H7 (cell line): Measurements from ENCODE around the gene RABL6. TPM values are rescaled to one million over a fixed set of nuclear protein-coding genes. Genes with fewer than 3 reads are reported as not detected.
A peak's percentile ranks its signal among the peaks of the same experiment; 100 is the strongest.

Experiments used
- DNase-seq: peaks from one replicate; pipeline ENCODE4 v3.0.0; 2012
- H3K27me3 ChIP-seq: 2 replicates; pipeline ENCODE4 v1.6.0; 2011; ENCODE audit warnings: mild to moderate bottlenecking, low read length; ENCODE audit not compliant: control insufficient read depth, insufficient read depth
- H3K36me3 ChIP-seq: replicated peaks from 2 replicates; pipeline ENCODE4 v1.5.1; 2011; ENCODE audit warnings: low read length; ENCODE audit not compliant: control insufficient read depth, insufficient read depth
- H3K4me3 ChIP-seq: 2 replicates; pipeline ENCODE4 v1.5.1; 2011; ENCODE audit warnings: low read depth, mild to moderate bottlenecking, control low read depth, low read length, moderate library complexity; ENCODE audit not compliant: insufficient read depth
- total RNA-seq: library from RNA; depleted of rRNA; stranded (reverse); fragments of >200 nt; shearing (Covaris generic); gene quantifications from 2 replicates; pipeline ENCODE4 v1.2.3, GENCODE V29; 2014

Gene RABL6
- total RNA-seq, 1 experiment from 2014 or later, result 150 TPM

GRCh38 chr9:136808806-136809158, 1.0 kb downstream of the RABL6 start:
- Histone ChIP-seq H3K36me3 (no peaks in the 10 kb centered on the region; the same call in 1 of the 2 replicates), H3K4me3 (peak overlapping the region; percentile 87), H3K27me3 (no peaks in the 10 kb centered on the region; the same call in 1 of the 2 replicates)
- no peak for DNase-seq

- DNase-seq, result no peak
- no peaks in the 10 kb centered on the region; the same call in 1 of the 2 replicates for H3K36me3 ChIP-seq
- no peaks in the 10 kb centered on the region for H3K27me3 ChIP-seq
- no peak overlapping the region for H3K4me3 ChIP-seq
Measured at GRCh38 chr9:136814725-136815421, 7.1 kb downstream of the RABL6 start.

- Histone ChIP-seq H3K4me3 (no peak overlapping the region), H3K27me3 (no peaks in the 10 kb centered on the region), H3K36me3 (no peaks in the 10 kb centered on the region; the same call in 1 of the 2 replicates)
- no peak for DNase-seq
Measured at GRCh38 chr9:136815422-136815782, 7.7 kb downstream of the RABL6 start.

GRCh38 chr9:136820971-136821825, 13.4 kb downstream of the RABL6 start:
- H3K36me3 ChIP-seq, result peaks cover 11% of the 10 kb centered on the region
- H3K4me3 ChIP-seq, result peak overlapping the region; percentile 40
- H3K27me3 ChIP-seq, result no peaks in the 10 kb centered on the region
- no peak for DNase-seq

GRCh38 chr9:136821826-136822544, 14.2 kb downstream of the RABL6 start:
- peak; percentile 94 for DNase-seq
- H3K27me3 ChIP-seq, result no peaks in the 10 kb centered on the region
- H3K36me3 ChIP-seq, result peaks cover 11% of the 10 kb centered on the region
- peak overlapping the region; percentile 40; the same call in 1 of the 2 replicates for H3K4me3 ChIP-seq

GRCh38 chr9:136823136-136824046, 15.6 kb downstream of the RABL6 start:
- H3K4me3 ChIP-seq, result no peak overlapping the region
- H3K27me3 ChIP-seq, result no peaks in the 10 kb centered on the region
- no peak for DNase-seq
- peaks cover 12% of the 10 kb centered on the region for H3K36me3 ChIP-seq

GRCh38 chr9:136824496-136825225, 16.9 kb downstream of the RABL6 start:
- Histone ChIP-seq H3K4me3 (no peak overlapping the region), H3K27me3 (no peaks in the 10 kb centered on the region), H3K36me3 (peaks cover 18% of the 10 kb centered on the region)
- DNase-seq, result no peak

- no peak for DNase-seq
- H3K27me3 ChIP-seq, result no peaks in the 10 kb centered on the region
- H3K36me3 ChIP-seq, result peaks cover 26% of the 10 kb centered on the region
- no peak overlapping the region for H3K4me3 ChIP-seq
Measured at GRCh38 chr9:136825295-136826187, 17.8 kb downstream of the RABL6 start.

- Histone ChIP-seq H3K36me3 (peaks cover 30% of the 10 kb centered on the region), H3K4me3 (no peak overlapping the region), H3K27me3 (no peaks in the 10 kb centered on the region)
- DNase-seq, result no peak
Measured at GRCh38 chr9:136826188-136826541, 18.4 kb downstream of the RABL6 start.

- DNase-seq, result no peak
- Histone ChIP-seq H3K4me3 (no peak overlapping the region), H3K27me3 (no peaks in the 10 kb centered on the region), H3K36me3 (peaks cover 30% of the 10 kb centered on the region)
Measured at GRCh38 chr9:136826703-136827582, 19.2 kb downstream of the RABL6 start.

- Histone ChIP-seq H3K27me3 (no peaks in the 10 kb centered on the region), H3K36me3 (peaks cover 35% of the 10 kb centered on the region), H3K4me3 (no peak overlapping the region)
- DNase-seq, result no peak
Measured at GRCh38 chr9:136827794-136828473, 20.2 kb downstream of the RABL6 start.
